K562 treated with DMSO at 1 percent for 48 hours (cell line): ENCODE results near the gene TPPP. TPM values are rescaled to one million over a fixed set of nuclear protein-coding genes. Genes with fewer than 3 reads are reported as not detected.

Experiments used
- total RNA-seq: library from RNA; unstranded; fragments of 300-600 nt; gene quantifications from 2 replicates; pipeline ENCODE4 v1.2.3, GENCODE V29; 2022; ENCODE audit warnings: low replicate concordance; ENCODE audit errors: extremely low read depth

Gene TPPP
- not detected in 2 replicates for total RNA-seq

DNA sequence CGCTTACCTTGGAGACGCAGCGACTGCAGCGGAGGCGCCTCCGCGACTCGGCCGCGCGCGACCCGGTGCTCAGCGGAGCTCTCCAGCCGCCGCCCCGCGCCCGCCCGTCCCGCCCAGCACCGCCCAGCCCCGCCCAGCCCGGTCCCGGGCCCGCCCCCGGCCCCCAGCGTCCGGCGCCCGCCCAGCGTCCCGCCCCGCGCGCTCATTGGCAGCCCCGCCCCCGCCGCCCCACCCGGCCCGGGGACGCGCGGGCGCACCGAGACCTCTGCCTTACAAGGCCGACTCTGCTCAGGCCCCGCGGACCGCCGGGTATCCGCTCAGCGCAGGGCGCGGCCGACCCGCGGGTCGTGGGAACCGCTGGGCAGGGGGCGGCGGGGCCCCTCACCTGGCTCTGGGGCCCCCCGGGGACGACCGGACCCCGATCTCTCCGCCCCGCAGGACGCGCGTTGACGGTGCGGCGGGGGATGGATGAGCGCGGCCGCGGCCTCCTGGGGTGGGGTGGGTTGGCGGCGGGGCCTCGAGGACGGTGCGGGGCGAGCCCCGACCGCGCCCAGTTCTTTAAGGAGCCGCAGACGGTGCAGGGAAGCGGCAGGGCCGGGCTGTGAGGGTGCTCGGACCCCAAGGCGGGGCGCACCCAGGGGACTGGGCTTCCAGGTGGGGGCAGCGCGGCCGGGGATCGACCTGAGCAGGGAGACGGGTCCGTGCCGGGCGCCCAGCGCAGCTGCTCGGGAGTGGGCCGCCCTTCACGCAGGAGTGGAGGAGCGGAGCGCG lies at the start of gene TPPP:
Gene TPPP, minus strand, starts transcription at position 82 of the 771 bp plus-strand sequence. CDS start 15,292 bp downstream, outside the sequence.

DNA sequence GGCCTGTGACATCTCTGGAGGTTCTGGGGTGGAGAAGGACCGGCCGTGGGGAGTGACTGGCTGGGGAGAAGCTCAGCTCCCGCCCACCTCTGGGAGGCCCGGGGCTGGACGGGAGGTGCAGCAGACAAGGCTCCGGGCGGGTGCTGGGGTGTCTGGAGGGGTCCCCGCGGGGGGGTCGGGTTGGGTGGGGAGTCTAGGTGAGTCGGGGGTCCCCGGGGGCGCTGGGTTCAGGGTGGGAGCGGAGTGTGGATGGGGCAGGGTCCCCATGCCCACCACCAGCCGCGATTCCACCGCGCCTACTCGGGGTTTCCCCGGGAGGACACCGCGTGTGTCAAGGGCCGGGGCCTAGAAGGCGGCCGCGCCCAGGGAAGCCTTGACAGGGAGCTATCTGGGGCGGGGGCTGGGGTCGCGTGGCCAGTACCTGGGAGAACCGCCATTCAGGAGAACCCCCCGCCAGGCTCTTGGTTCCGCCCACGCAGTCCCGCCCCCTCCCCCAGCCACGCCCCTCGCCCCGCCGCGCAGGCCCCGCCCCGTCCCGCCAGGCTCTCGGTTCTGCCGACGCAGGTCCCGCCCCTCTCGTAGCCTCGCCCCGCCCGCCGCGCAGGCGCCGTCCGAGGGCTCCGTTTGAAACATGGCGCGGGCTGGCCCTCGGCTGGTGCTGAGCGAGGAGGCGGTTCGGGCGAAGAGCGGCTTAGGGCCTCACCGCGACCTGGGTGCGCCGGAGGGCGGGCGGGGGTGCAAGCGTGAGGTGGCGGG lies 81.2 kb downstream of the TPPP start, which contains the start of gene CEP72:
Gene CEP72, plus strand, starts transcription at position 610 of the 756 bp plus-strand sequence. Its CDS starts 22 bp downstream, at position 632.

Other genes with a start within 250 kb of the TPPP start
- not detected in 2 replicates for gene SLC9A3, start 168.9 kb downstream of the TPPP start, total RNA-seq
- not detected in 2 replicates for gene CEP72, start 81.0 kb downstream of the TPPP start, total RNA-seq
- not detected in 2 replicates for gene ZDHHC11B, start 91.4 kb upstream of the TPPP start, total RNA-seq
- not detected in 2 replicates for gene ZDHHC11, start 157.6 kb upstream of the TPPP start, total RNA-seq
- not detected in 2 replicates for gene BRD9, start 199.4 kb upstream of the TPPP start, total RNA-seq
- gene TRIP13, start 199.5 kb upstream of the TPPP start, total RNA-seq: not detected in 2 replicates